Tibial nerve (tissue), 4 donors: Measurements from ENCODE around the gene FBN3. TPM values are rescaled to one million over a fixed set of nuclear protein-coding genes. Genes with fewer than 3 reads are reported as not detected.

Source experiments
- DNase-seq, 2 donors: peaks; one replicate each; pipeline ENCODE4 v3.0.0-alpha.2; 2019; ENCODE audit warnings: low spot score in 2 of 2
- H3K27ac ChIP-seq, 4 donors: fragments of 200-600 bp; sonication (generic) in 3 of 4; one replicate each; pipeline ENCODE4 v1.5.1; 2017 to 2019; ENCODE audit warnings: mild to moderate bottlenecking in 1 of 4
- H3K27me3 ChIP-seq, 2 donors: fragments of 200-600 bp; sonication (generic) in 1 of 2; one replicate each; pipeline versions ENCODE4 v1.5.1 to v1.6.0; 2017 to 2019
- H3K36me3 ChIP-seq, 3 donors: fragments of 200-600 bp; sonication (generic); one replicate each; pipeline ENCODE4 v1.5.1; 2018 to 2019
- H3K4me1 ChIP-seq, 4 donors: fragments of 200-600 bp; sonication (generic) in 3 of 4; one replicate each; pipeline ENCODE4 v1.5.1; 2017 to 2019
- H3K4me3 ChIP-seq, 4 donors: fragments of 200-600 bp; sonication (generic) in 3 of 4; one replicate each; pipeline ENCODE4 v1.5.1; 2017 to 2019; ENCODE audit warnings: mild to moderate bottlenecking in 1 of 4, moderate library complexity in 1 of 4
- H3K9me3 ChIP-seq, 4 donors: fragments of 200-600 bp; sonication (generic) in 3 of 4; one replicate each; pipeline ENCODE4 v1.5.1; 2017 to 2019
- CTCF ChIP-seq, 5 experiments: fragments of 200-600 bp in 3 of 5; fragments of 450-650 bp in 2 of 5; sonication (generic) in 3 of 5; IDR thresholded peaks; one replicate each; pipeline ENCODE4 v1.5.1; 2016 to 2019; ENCODE audit warnings: antibody characterized with exemption in 5 of 5, mild to moderate bottlenecking in 3 of 5, moderate library complexity in 2 of 5
- EP300 ChIP-seq, 2 donors: sonication (generic); formaldehyde crosslinking; IDR thresholded peaks; one replicate each; pipeline ENCODE4 v1.6.1; 2017; ENCODE audit warnings: antibody characterized with exemption in 2 of 2, mild to moderate bottlenecking in 1 of 2
- POLR2A ChIP-seq, 2 donors: fragments of 450-650 bp; IDR thresholded peaks; one replicate each; pipeline ENCODE4 v1.6.1; 2017; ENCODE audit warnings: antibody characterized with exemption in 2 of 2, mild to moderate bottlenecking in 2 of 2, moderate library complexity in 2 of 2
- WGBS, 2 donors: methylation state at CpG; one replicate each; pipeline ENCODE4 v1.1.5; 2018; 5-methylcytosine and 5-hydroxymethylcytosine counted together
- total RNA-seq, 4 donors: library from RNA; depleted of rRNA; stranded (reverse); fragments of >200 nt; gene quantifications; one replicate each; pipeline ENCODE4 v1.1.0, GENCODE V29; 2016

Gene FBN3
- total RNA-seq, 4 donors from 2014 or later: 0.20 to 2.5 TPM; not detected in 2

DNA sequence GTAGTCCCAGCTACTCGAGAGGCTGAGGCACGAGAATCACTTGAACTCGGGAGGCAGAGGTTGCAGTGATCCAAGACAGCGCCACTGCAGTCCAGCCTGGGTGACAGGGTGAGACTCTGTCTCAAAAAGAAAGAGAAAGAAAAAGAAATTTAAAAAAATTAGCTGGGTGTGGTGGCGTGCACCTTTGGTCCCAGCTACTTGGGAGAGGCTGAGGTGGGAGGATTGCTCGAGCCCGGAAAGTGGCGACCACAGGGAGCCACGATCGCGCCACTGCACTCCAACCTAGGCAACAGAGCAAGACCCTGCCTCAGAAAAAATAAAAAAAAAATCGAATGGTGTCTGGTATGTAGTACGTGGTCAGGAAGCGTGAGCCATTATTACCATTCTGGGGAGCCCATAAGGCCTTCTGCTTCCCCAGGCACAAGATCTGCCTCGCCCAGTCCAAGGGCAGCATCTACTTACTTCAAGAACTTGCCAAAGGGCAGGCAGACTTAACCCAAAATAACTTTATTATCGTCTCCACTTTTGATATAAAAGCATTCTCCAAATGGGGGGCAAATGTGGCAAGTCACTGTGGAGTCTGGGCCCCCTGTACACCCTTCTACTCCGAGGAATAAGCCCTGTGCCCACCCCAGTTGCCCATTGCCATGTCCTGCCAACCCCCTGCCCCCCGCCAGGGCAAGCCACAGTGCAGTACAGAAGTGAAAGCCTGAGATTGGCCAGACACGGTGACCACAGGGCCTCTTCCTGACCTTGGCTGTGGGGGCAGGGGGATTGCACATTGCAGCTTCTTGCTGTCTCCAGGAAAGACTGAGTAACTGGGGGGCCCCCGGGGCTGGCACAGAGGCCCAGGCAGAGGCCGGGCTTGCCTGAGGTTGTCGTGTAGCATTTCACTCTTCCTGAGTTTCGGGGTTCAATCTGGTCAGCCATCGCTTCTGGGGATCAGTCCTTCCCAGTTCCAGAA, 84.2 kb downstream of the FBN3 start:
- Histone ChIP-seq H3K27ac (no peak overlapping the region), H3K27me3 (no peaks in the 10 kb centered on the region), H3K4me1 (no peaks in the 10 kb centered on the region), H3K36me3 (no peaks in the 10 kb centered on the region), H3K4me3 (no peak overlapping the region), H3K9me3 (peaks cover 0 to 21% (median 3%) of the 10 kb centered on the region in 4 donors)
- DNase-seq: no peak
- TF ChIP-seq POLR2A (IDR thresholded peaks at IDR 0.05) (no peak), EP300 (IDR thresholded peaks at IDR 0.05) (no peak), CTCF (IDR thresholded peaks at IDR 0.05) (no peak)
- 78 to 87% methylated on average over 20 to 24 of the region's 24 CpGs for WGBS, 2 donors

GRCh38 chr19:8057545-8058270, 91.7 kb downstream of the FBN3 start:
- Histone ChIP-seq H3K27ac (no peak overlapping the region), H3K27me3 (no peaks in the 10 kb centered on the region), H3K9me3 (no peaks in the 10 kb centered on the region), H3K36me3 (no peaks in the 10 kb centered on the region), H3K4me3 (no peak overlapping the region), H3K4me1 (no peaks in the 10 kb centered on the region)
- no peak for DNase-seq
- 79 to 81% methylated on average over 7 of the region's 7 CpGs for WGBS, 2 donors
- no peak for TF ChIP-seq POLR2A (IDR thresholded peaks at IDR 0.05)
- no peak for TF ChIP-seq EP300 (IDR thresholded peaks at IDR 0.05)
- TF ChIP-seq CTCF (IDR thresholded peaks at IDR 0.05): no peak

DNA sequence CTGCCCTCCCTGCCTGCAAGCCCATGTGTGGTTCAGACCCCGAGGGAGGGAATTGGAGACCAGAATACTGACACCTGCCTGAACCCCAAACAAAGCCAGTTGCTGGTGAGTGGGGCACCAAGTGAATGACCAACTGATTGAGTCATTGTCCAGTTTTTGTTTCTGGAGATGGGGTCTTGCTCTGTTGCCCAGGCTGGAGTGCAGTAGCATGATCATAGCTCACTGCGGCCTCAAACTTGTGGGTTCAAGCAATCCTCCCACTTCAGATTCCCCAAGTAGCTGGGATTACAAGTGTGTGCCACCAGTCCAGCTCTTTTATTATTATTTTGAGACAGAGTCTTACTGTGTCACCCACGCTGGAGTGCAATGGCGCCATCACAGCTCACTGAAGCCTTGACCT, 92.9 kb downstream of the FBN3 start:
- WGBS, 2 donors: 80 to 98% methylated on average over 4 of the region's 4 CpGs

GRCh38 chr19:8054169-8054568, 95.2 kb downstream of the FBN3 start:
- DNase-seq: no peak
- Histone ChIP-seq H3K4me1 (peaks cover 0 to 9% (median 0%) of the 10 kb centered on the region in 4 donors), H3K36me3 (no peaks in the 10 kb centered on the region), H3K9me3 (no peaks in the 10 kb centered on the region), H3K27ac (no peak overlapping the region), H3K4me3 (no peak overlapping the region), H3K27me3 (peaks cover 0 to 8% of the 10 kb centered on the region in 2 donors)
- TF ChIP-seq CTCF (IDR thresholded peaks at IDR 0.05) (no peak), POLR2A (IDR thresholded peaks at IDR 0.05) (no peak), EP300 (IDR thresholded peaks at IDR 0.05) (no peak)
- 30 to 47% methylated on average over 9 of the region's 9 CpGs for WGBS, 2 donors

More for the DNA sequence above, 92.9 kb downstream of the FBN3 start:
- Histone ChIP-seq H3K27me3 (no peaks in the 10 kb centered on the region), H3K4me1 (no peaks in the 10 kb centered on the region), H3K9me3 (no peaks in the 10 kb centered on the region), H3K36me3 (no peaks in the 10 kb centered on the region), H3K4me3 (no peak overlapping the region), H3K27ac (no peak overlapping the region)
- no peak for DNase-seq
- TF ChIP-seq POLR2A (IDR thresholded peaks at IDR 0.05): no peak
- TF ChIP-seq CTCF (IDR thresholded peaks at IDR 0.05): no peak
- TF ChIP-seq EP300 (IDR thresholded peaks at IDR 0.05): no peak

- 70 to 72% methylated on average over 7 of the region's 7 CpGs for WGBS, 2 donors
- peaks cover 0 to 8% of the 10 kb centered on the region in 2 donors for H3K27me3 ChIP-seq
Measured at GRCh38 chr19:8052464-8052859, 96.9 kb downstream of the FBN3 start, which contains the start of gene CCL25. TSS of gene CCL25 (plus strand) at chr19:8052760. CDS start at chr19:8053050, 290 bp downstream.

More at GRCh38 chr19:8052464-8052859, 96.9 kb downstream of the FBN3 start, which contains the start of gene CCL25:
- H3K4me3 ChIP-seq: no peak within 1 kb of the TSS
- no peak within 1 kb of the TSS for H3K27ac ChIP-seq
- no peaks in the 10 kb centered on the region for H3K9me3 ChIP-seq
- peaks cover 0 to 9% (median 0%) of the 10 kb centered on the region in 4 donors for H3K4me1 ChIP-seq
- no peak for TF ChIP-seq CTCF (IDR thresholded peaks at IDR 0.05)
- TF ChIP-seq EP300 (IDR thresholded peaks at IDR 0.05): no peak
- TF ChIP-seq POLR2A (IDR thresholded peaks at IDR 0.05): no peak
- no peak for DNase-seq
- H3K36me3 ChIP-seq: no peaks in the 10 kb centered on the region
